ENCODE results near the gene RABL2B.

Gene RABL2B

GRCh38 chr22:50722716-50723428 lies 60.6 kb downstream of the RABL2B start:
- DNase-seq (ENCODE audit: low read depth), result no peak

GRCh38 chr22:50722048-50722701 lies 61.3 kb downstream of the RABL2B start:
- DNase-seq (ENCODE audit: low read depth), result no peak

GRCh38 chr22:50721257-50721844 lies 62.1 kb downstream of the RABL2B start:
- no peak for DNase-seq (ENCODE audit: low read depth)

- DNase-seq (ENCODE audit: low read depth), result no peak
Observed at GRCh38 chr22:50720301-50721256, 62.9 kb downstream of the RABL2B start.

GRCh38 chr22:50719814-50720300 lies 63.6 kb downstream of the RABL2B start:
- no peak for DNase-seq (ENCODE audit: low read depth)

GRCh38 chr22:50718352-50718709 lies 65.1 kb downstream of the RABL2B start:
- no peak for DNase-seq (ENCODE audit: low read depth)

- DNase-seq (ENCODE audit: low read depth), result no peak
Observed at GRCh38 chr22:50717709-50718351, 65.6 kb downstream of the RABL2B start.
